ENCODE data around the gene FRMPD2.
A peak's percentile ranks its signal among the peaks of the same experiment; 100 is the strongest.
"Not testable (repeated sequence)": the region's sequence is repeated elsewhere in the genome, so short reads cannot be mapped to it uniquely, and the experiment has no call there.

FRMPD2 gene

DNA sequence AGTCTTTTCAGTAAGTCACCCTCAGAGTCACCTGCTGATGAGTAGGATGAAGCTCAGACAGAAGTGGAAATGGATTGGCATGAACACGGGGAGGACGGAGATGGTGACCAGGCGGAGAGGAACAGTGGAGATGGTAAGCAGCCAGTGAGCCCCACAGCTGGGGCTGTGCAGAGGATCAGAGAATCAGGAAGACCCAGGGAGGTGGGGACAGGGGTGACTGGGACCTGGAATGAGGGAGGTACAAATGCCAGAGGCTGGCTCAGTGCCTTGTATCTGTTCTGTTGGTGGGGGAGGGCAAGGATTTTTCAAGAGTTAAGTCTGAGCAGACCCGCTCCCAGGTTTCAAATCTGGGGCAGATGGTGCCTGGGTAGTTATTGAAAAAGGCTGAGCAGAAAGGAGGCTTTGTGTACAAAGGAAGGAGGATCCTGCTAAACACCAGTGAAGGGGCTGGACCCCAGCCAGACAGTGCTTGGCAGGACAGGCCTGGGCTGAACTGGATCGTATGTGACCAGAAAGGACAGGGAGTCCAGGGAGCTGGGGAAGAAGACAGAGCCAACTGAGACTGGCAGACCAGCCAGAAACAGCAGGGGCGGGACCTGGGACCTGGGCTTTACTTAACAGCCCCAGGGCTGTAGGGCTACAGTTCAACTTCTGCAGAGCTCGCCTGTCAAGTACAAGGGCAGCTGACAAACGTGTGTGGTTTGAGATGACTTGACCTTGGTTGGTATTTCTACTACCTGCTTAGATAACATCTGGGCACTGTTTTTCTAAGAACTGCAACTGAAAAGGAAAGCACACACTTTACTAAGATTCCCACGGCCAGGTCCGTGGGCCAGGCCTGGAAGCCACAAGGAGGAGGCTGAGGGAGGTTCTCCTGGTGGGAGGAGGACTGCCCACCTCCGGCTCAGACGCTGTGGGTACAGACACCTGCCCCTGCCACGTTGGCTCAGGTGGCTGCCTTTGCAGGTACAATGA is 13.2 kb upstream of the FRMPD2 start:
- no peak for DNase-seq

DNA sequence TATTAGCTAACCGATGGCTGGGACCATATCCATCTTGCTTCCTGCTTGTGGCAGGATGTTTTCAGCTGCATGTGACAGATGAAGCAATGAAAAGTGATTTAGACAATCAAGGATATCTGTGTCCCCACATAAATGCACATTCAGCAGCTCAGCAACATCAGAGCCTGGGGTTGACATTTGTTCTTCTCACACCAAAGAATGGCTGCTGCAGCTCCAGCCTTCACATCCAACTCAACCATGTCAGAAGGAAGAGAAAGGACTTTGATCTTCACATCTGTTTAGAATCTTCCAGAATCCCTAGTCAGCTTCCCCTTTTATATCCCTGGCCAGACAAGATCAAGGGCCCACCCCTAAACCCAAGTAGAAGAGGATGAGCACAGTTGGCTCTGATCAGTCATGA is 11.9 kb upstream of the FRMPD2 start:
- DNase-seq, result no peak

DNA sequence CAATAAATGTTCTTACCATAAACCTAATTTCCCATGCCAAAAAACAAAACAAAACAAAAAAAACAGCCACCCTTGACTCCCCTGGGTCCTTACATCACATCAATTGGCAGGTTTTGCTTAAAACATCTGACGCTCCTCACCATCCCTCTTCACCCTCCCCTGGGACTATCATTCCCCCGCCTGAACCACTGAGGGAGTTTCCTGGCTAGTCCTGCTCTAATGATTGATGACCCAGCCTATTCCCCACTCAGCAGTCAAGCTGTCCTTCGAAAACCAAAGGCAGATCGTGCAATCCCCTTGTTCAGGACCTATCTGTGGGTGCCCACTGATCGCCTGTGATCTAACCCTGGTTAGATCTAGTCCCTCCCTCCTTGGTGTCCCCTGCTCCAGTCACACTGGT is 11.2 kb upstream of the FRMPD2 start:
- no peak for DNase-seq

DNA sequence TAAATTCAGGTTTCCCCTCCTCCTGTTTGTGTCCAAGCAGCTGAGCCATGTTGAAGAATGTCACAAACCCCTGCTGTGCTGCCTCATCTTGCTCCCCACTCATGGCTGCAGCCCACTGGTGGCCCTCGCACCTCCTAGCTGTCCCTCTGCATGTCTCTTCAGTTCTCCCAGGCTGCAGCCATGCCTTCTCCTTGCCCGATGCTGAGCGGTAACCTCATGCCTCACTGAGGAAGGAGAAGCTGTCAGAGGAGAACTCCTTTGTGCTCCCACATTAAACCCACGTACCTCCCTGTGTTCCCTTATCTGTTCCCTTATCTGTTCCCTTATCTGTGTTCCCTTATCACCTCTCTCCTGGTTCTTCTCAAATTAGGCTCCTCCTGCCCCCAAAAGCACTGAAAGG is 10.3 kb upstream of the FRMPD2 start:
- DNase-seq, result no peak

DNA sequence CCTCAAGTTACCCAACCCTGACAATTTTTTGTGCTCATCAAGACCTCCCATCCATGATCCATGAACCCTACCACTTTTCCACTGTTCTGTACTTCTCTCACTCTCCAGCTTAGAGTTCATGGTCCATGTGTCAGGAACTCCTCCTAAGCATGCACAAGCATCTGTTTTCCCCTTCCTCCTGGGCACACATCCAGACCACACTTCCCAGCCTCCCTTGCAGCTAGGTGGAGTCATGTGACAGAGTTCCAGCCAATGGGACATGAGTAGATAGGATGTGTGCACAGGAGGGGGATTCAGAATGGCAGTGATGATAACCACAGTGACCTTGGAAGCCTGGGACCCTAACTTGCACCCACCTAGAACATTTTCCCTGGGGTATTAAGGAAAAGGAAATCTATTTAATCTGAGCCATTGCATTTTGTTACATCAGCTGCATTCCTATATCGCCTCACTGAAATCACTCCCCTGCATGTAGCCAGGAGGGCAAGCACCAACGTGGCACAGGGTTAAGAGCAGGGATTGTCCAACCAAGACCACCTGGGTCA is 9.6 kb upstream of the FRMPD2 start:
- DNase-seq, result no peak

DNA sequence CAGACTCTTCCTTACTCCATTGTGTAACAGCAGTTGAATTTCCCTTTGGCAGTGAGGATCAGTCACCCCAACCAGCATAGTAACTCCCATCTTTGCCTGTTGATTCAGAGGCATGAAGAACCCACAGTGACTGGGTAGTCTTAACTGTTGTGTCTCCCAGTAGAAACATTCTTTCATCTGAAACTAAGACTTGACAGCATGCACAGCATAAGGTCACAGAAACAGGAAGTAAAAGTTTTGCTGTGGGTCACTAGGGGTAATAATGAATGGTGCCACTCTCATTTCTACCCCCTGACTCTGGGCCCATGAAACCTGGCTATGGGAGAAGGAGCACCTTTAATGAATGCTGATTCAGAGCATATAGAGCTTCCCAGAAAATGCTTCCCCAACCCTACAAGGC is 8.3 kb upstream of the FRMPD2 start:
- DNase-seq, result no peak

DNA sequence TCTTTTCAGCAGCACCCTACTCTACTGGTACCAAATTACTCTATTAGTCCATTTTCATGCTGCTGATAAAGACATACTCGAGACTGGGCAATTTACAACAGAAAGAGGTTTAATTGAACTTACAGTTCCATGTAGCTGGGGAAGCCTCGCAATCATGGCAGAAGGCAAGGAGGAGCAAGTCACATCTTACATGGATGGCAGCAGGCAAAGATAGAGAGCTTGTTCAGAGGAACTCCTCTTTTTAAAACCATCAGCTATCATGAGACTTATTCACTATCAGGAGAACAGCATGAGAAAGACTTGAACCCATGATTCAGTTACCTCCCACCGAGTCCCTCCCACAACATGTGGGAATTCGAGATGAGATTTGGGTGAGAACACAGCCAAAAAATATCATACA is 7.2 kb upstream of the FRMPD2 start:
- not testable (repeated sequence) for DNase-seq

DNA sequence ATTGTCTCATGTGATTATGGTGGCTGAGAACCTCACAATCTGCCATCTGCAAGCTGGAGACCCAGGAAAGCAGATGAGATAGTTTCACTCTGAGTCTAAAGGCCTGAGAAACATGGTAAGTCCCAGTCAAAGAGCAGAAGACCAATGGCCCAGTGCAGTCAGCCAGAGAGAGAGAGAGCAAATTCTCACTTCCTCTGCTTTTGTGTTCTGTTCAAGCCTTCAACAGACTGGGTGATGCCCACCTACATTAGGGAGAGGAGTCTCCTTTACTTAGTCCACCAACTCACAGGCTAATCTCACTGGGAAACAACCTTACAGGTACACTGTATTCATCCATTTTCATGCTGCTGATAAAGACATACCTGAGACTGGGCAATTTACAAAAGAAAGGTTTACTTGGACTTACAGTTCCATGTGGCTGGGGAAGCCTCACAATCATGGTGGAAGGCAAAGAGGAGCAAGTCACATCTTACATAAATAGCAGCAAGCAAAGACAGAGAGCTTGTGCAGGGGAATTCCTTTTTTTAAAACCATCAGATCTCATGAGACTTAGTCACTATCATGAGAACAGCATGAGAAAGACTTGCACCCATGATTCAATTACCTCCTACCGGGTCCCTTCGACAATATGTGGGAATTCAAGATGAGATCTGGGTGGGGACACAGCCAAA is 4.7 kb upstream of the FRMPD2 start:
- no peak for DNase-seq

DNA sequence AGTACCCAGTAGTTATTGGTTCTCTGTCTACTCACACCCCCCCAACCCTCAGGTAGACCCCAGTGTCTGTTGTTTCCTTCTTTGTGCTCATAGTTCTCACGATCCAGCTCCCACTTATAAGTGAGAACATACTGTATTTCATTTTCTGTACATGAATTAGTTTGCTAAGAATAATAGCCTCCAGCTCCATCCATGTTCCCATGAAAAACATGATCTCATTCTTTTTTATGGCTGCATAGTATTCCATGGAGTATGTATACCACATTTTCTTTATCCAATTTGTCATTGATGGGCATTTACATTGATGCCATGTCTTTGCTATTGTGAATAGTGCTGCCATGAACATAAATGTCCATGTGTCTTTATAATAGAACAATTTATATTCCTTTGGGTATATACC is 2.6 kb upstream of the FRMPD2 start:
- DNase-seq, result no peak

DNA sequence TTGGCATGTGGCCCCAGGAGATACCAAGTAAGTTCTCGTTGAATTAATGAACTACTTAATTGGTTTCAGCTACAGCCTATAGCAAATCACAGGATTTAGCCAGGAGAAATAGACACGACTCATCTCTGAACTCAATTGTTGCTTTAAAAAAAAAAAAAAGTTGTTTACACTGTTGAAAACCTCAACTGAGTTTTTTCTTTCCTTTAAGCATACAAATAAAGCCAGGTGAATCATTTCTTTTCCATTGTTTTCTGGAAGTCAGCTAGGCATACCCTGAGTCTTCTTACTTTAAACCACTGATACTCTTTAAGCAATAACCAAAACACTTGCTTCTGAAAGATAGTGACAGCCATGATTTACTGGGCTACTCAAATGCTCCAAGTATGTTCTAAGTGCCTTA is 755 bp downstream of the FRMPD2 start:
- no peak for DNase-seq

DNA sequence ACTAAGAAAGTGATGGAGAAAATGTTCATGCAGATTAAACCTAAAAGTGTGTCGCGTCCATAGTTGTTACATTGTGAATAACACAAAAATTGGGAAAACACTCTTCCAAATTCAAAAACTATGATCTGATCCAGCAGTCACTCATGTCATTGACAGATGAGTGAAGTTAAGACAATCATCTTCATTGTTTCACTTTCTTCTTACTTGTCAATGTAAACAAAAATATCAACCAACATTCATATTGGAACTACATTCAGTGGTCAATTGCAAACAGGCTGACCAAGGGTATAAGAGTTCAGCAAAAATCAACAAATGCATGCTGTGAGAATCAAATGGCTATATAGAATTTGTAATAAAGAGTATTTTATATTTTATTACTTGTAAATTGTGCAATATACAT is 1.8 kb downstream of the FRMPD2 start:
- no peak for DNase-seq

DNA sequence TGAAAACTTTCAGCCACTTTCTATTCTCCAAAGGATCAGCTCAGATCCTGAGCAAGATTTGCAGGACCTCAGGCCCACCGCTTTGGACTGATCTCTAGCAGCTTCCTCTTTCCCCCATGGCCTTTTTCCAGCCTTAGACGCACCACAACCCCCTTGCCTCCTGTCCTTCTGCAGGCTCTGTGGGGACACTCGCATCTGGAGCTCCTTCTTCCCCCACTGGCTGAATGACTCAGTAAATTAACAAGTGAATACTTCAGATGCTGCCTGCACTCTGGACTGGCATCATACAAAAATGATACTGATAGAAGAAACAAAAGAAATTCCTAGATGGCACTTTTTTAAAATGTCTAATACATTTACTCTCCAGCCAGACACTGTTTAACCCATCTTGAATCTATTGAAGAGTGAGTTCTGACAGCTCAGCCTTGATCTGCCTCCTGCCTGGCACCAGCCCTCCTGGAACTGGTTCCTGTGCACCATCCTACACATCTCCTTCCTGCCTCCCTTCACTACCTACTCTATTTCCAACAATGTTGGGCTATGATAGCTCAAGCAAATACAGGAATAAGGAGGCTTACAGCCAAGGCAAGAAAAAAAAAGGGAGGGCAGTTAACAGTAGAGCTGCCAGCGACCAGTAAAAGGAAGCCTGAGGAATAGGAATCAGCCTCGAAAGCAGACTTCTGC is 3.3 kb downstream of the FRMPD2 start:
- no peak for DNase-seq

DNA sequence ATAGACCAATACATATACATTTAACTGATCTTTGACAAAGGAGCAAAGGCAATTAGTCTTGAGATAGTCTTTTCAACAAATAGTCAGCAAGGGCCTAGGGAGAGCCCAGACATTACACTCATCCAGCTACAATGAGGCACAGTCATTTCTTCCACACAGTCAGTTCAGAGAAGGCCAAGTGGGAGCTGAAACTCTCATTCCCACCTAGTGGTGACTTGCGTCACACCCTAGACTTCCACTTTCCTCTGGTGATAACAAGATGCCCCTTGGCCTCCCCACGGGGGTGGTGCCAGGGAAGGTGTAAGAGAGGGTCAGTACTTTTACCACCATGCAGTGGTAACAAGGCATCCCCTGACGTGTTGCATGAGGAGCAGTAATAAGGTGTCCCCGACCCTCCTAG is 8.0 kb downstream of the FRMPD2 start:
- peak; percentile 2 to 4 for DNase-seq

DNA sequence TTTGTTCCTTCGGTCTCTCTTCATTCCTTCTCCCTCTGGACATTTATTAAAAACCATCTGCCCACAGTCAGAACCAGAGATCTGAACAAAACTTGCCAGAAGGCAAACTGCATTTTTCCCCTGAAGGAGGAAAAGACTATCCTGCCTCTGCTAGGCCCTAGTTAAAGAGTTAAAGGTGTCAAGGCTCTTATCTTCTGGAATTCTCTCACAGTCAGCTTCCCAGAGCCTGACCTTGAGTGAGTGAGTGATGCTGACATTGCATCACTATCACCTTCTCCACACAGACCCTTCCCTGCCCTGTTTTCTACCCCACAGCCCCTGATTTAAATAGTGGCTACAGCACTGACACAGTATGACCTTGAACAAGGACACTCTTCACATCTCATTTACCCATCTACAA is 16.4 kb downstream of the FRMPD2 start:
- no peak for DNase-seq

DNA sequence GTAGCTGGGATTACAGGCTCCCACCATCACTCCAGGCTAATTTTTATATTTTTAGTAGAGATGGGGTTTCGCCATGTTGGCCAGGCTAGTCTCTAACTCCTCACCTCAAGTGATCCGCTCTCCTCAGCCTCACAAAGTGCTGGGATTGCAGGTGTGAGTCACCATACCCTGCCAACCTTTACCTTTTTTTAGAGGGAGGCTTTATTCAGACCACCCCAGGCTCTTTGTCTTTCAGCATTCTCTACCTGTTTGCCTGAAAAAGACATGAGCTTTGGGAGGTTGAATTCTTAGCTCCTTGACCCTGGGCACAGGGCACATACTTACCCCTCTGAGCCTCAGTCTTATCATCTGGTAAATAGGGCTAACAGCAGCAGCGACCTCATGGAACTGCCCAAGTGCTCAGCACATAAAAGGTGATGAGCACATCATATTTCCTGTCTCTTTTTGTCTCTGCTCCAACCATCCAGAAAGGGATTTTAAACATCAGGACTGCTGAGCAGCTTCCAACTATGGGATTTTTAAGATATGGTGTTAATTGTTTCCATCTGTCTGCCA is 17.0 kb downstream of the FRMPD2 start:
- no peak for DNase-seq

DNA sequence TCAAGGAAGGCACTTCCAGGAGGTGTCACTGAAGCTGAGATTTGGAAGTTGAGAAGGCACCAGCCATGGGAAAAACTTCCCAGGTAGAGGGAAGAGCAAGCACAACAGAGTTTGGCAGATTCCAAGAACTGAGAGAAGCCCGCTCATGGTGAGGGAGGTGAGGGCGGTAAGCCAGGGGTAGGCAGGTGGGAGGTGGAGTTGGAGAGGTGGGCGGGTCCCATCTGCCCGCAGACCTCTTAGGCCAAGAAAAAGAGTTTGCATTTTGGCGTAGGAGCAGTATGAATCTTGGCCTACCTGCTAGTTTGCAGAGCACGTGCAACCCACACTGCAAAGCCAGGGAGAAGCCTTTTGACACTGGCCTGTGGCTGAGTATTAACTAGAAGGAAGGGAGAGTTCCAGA is 18.8 kb downstream of the FRMPD2 start:
- no peak for DNase-seq

DNA sequence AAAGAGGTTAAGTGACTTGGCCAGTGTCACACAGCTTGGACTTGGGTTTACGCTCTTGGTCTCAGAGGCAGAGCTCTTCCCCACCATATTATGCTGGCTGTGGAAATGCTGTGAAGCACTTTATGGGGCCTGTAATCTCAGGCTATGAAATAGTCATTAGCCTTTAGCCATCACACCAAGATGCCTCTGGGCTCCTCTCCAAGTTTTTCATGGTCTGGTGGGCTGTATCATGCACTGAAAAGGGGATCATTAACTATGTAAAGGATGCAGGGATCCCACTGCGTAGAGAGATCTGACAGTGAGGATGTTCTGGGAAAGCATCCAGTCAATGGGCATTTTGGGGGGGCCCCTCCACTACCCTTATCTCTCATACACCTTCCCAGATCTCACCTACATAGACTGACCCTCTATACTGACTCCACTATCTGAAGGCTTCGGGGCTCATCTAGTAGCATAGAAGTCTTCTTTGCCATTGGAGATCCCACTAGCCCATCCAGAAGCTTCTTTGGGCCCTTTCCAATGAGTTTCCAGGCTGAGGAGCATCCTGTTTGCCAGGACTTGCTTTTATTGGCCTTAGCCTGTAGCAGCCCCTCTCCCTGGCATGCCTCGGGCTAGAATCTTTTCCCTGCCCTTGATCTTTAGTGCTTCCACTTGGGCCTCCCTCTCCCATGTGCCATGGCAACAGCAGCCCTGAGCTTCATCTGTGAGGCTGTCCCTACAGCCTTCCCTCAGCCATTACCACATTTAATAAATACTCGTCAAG is 19.6 kb downstream of the FRMPD2 start:
- DNase-seq, result no peak

DNA sequence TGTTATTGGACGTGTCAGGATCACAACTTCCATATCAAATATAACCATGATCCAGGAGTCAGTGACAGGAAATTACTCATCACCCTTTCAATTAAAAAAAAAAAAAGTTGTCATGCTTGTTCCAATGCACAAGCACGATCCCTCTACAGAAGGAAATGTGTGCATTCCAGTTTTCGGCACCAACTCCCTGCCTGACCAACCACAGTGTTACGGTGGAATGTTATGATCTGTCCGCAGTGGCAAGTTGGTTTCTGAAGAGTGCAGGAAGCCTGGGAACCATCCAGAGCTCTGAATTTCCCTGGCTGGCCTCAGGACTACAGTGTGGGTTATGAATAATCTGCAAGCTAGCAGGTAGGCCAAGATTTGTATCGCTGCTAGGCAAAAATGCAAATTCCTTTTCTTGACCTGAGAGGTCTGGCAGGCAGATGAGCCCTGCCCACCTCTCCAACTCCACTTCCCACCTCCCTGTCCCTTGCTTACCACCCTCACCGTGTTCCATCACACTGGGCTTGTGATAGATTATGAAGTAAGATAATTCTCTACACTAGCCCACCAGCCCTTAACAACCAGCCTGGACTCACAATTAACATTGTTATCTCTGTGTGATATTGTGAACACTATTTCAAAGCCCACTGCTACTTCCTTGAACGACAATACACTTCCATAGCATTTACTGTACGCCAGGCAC is 20.4 kb downstream of the FRMPD2 start:
- DNase-seq, result no peak

DNA sequence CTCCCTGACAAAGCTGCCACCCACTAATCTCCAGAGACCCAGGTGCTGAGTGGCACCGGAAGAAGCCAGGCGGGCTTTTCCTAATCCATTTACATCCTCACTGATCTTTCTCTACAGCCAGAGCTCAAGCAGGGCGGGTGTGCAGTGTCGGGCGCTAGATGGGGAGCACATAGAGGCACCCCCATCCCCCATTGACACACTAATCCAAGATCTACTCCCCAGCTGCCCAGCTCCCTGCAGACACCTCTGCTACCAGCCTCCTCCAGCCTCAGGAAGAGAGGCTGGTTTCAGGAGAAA is 22.2 kb downstream of the FRMPD2 start:
- no peak for DNase-seq

DNA sequence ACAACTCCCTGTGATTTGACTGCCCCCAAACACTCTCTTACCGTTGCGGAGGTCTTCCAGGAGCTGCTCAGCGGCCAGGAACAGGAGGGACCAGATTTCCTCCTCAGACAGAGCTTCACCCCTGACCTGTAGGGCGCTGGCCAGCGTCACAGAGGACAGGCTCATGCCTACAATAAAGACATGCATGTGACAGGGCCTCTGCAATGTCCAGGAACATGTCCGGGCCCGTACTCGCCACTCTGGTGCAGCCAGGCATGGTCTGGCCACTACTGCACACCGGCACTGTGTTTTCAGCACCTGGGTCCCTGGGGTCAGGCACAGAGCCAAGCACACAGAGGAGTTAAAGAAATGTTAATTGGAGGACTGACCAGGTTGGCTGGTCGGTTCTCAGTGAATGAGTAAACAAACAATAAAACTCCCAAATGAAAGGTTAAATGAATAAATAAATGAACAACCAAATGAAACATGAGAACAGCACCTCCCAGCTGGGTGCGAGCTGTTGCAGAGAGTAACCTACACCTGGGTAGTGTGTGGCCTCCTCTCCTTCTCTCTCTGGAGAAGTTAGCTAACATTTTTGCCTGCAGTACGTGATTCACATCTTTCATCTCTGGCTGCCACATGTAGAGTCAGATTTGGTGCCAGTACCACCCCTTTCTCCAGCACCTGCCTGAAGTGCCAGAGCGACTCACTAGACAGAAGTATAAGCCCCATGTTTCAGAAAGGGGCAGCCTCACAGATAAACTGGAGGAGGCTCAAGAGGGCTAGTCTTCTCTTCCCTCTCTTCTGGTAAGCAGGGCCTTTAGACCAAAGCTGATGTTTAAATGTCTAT is 22.8 kb downstream of the FRMPD2 start:
- DNase-seq, result no peak

DNA sequence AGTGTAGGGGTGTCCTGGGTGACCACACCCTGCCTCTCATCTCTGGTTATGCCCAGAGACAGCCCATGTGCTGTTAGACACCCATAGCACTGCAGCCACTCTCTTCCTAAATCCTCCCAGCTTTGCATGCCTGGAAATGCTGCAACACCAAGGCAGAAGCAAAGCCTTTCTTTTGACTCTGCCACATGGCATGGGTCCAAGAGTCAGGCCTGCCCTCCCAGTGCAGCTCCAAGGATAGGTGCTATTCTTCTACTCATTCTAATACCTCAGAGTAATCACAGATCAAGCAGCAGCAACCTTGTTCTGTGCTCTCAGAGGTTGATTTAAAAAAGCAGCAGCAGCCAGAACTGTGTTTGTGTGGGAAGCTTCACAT is 23.4 kb downstream of the FRMPD2 start:
- no peak for DNase-seq
